Mucosa of descending colon (tissue), 3 donors: Measurements from ENCODE around the gene C1D. TPM values are rescaled to one million over a fixed set of nuclear protein-coding genes. Genes with fewer than 3 reads are reported as not detected.
A peak's percentile ranks its signal among the peaks of the same experiment; 100 is the strongest.
"Not testable (repeated sequence)": the region's sequence is repeated elsewhere in the genome, so short reads cannot be mapped to it uniquely, and the experiment has no call there.

Experiments used
- ATAC-seq: fragments of 200-7000 bp; cut with Tn5 transposase; one replicate; pipeline ENCODE4 v1.9.1; 2020; ENCODE audit warnings: mild to moderate bottlenecking, moderate library complexity
- DNase-seq, 3 donors: peaks; one replicate each; pipeline ENCODE4 v3.0.0-alpha.2; 2020
- H3K36me3 ChIP-seq: fragments of 200-600 bp; one replicate; pipeline ENCODE4 v1.8.0; 2021; ENCODE audit warnings: low read depth, mild to moderate bottlenecking
- H3K4me1 ChIP-seq: fragments of 200-600 bp; one replicate; pipeline ENCODE4 v1.8.0; 2021; ENCODE audit warnings: low read depth, mild to moderate bottlenecking
- H3K4me3 ChIP-seq: fragments of 200-600 bp; one replicate; pipeline ENCODE4 v1.8.0; 2021; ENCODE audit warnings: mild to moderate bottlenecking
- H3K9me3 ChIP-seq: fragments of 200-600 bp; one replicate; pipeline ENCODE4 v1.8.0; 2021; ENCODE audit warnings: mild to moderate bottlenecking
- intact Hi-C, 2 donors: fragments of 100-400 bp; cut with DNase I in 1 of 2; cut with micrococcal nuclease in 1 of 2; formaldehyde crosslinking; loops; one replicate each; pipeline versions ENCODE4 v1.11.0 to v1.11.1; 2022; cut with DNase I, micrococcal nuclease
- total RNA-seq, 3 donors: library from RNA; stranded (reverse); fragmentation: NEBNext Ultra II Directional in 2 of 3; extraction: Animal tissue kit (Norgen Biotek cat#: 25700) in 2 of 3; gene quantifications; one replicate each; pipeline versions ENCODE4 v1.2.1 to v1.2.4, GENCODE V29; 2021 to 2023
- TF ChIP-seq, protein P1 (sequence below): fragments of 200-600 bp; IDR thresholded peaks from one replicate; pipeline ENCODE4 v1.8.0; 2022; ENCODE audit warnings: antibody characterized with exemption, mild to moderate bottlenecking
- donor health status: DM: no; HTN: no; CAD: no; lungs with moderate emphysema.
- donor health status: DM: no; HTN: no; CAD: no.
- donor health status: DM: no; HTN: yes; CAD: no.

The C1D gene
- total RNA-seq, 3 donors from 2014 or later, result 13.2 to 18.8 (median 14.1) TPM

DNA sequence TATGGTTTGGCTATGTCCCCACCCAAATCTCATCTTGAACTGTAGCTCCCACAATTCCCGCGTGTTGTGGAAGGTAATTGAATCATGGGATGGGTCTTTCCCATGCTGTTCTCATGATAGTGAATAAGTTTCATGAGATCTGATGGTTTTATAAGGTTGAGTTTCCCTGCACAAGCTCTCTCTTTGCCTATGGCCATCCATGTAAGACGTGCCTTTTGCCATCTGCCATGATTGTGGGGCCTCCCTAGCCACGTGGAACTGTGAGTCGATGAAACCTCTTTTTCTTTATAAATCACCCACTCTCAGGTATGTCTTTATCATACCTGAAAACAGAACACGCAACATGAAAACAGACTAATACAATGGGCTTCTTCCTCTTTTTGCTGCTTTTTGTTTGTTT is 11.2 kb upstream of the C1D start:
- DNase-seq, result no peak
- Histone ChIP-seq H3K4me1 (no peaks in the 10 kb centered on the region), H3K4me3 (no peak overlapping the region), H3K9me3 (no peaks in the 10 kb centered on the region), H3K36me3 (no peaks in the 10 kb centered on the region)
- intact Hi-C loops, result no loop called here
- ATAC-seq, result no peak
- TF ChIP-seq, protein P1, sequence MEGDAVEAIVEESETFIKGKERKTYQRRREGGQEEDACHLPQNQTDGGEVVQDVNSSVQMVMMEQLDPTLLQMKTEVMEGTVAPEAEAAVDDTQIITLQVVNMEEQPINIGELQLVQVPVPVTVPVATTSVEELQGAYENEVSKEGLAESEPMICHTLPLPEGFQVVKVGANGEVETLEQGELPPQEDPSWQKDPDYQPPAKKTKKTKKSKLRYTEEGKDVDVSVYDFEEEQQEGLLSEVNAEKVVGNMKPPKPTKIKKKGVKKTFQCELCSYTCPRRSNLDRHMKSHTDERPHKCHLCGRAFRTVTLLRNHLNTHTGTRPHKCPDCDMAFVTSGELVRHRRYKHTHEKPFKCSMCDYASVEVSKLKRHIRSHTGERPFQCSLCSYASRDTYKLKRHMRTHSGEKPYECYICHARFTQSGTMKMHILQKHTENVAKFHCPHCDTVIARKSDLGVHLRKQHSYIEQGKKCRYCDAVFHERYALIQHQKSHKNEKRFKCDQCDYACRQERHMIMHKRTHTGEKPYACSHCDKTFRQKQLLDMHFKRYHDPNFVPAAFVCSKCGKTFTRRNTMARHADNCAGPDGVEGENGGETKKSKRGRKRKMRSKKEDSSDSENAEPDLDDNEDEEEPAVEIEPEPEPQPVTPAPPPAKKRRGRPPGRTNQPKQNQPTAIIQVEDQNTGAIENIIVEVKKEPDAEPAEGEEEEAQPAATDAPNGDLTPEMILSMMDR, result no peak

- H3K36me3 ChIP-seq, H3K4me3 ChIP-seq, intact Hi-C loops, H3K9me3 ChIP-seq, ATAC-seq: not testable (repeated sequence)
- peak; percentile 16 to 58 (median 46) for DNase-seq
- peaks cover 10% of the 10 kb centered on the region for H3K4me1 ChIP-seq
Measured at GRCh38 chr2:68063797-68064646, 1.2 kb upstream of the C1D start.

- intact Hi-C loops, result no loop called here
- TF ChIP-seq, protein P1, result no peak
- DNase-seq (no peak), ATAC-seq (no peak)
- peaks cover 10% of the 10 kb centered on the region for H3K4me1 ChIP-seq
- no peaks in the 10 kb centered on the region for H3K36me3 ChIP-seq
- no peak overlapping the region for H3K4me3 ChIP-seq
- no peaks in the 10 kb centered on the region for H3K9me3 ChIP-seq
Measured at GRCh38 chr2:68060652-68061051, 2.2 kb downstream of the C1D start.

DNA sequence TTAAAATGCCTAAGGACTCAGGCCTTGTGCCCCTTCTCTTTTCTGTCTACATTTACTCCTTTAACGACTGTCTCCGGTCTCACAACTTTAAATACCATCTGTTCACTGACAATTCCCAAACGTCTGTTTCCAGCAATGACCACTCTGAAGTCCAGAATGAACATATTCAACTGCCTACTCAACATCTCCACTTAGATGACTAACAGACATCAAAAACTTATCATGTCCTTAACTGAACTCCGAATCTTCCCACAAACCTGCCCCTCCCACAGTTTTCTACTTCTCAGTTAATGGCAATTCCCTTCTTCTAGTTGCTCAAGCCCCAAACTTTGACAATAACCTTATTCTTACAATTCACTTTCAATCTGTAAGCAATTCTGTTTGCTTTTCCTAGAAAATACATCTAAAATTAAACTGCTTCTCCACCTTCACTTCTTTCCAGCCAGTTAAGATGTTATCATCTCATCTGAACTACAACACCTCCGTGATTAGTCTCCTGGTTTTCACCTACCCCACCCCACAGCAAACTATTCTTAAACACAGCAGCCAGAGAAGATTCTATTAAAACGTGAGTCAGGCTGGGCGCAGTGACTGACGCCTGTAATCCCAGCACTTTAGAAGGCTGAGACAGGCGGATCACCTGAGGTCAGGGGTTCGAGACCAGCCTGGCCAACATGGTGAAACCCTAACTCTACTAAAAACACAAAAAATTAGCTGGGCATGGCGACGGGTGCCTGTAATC is 2.8 kb downstream of the C1D start:
- intact Hi-C loops, result no loop called here
- no peak overlapping the region for H3K4me3 ChIP-seq
- TF ChIP-seq, protein P1, result no peak
- H3K9me3 ChIP-seq, result no peaks in the 10 kb centered on the region
- DNase-seq (no peak), ATAC-seq (no peak)
- H3K4me1 ChIP-seq, result peaks cover 10% of the 10 kb centered on the region
- no peaks in the 10 kb centered on the region for H3K36me3 ChIP-seq

DNA sequence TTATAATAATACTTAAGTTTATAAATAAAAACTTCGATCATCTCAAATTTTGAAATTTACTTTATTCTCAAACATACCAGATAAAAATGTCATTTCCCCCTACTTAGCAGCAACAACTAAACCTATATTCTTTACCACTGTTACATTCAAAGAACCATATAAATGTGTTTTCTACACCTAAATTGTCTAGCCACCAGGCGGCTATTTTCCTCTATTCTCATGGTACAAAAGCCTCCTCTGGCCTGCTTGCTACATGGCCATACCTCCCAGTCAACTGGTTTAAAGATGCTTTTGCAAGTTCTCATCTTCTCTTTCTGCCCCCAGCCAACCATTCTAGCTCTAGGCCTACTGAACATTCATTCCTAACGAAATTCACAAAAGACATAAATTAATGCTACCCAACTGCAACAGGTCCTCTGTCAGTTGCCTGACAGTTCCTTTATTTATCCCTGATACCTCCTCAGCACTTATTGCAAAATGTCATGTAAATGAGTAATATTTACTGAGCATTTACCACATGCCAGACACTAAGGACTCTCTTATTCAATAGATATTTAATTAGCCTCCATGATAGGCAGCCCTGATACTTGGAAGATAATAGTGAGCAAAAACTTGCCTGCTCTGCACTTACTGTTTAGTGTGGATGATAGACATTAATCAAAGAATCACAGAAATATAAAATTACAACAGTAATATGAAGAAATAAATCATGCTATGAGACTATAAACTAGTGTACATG is 5.0 kb downstream of the C1D start:
- ATAC-seq (no peak), DNase-seq (no peak)
- Histone ChIP-seq H3K4me3 (no peak overlapping the region), H3K9me3 (no peaks in the 10 kb centered on the region), H3K4me1 (peaks cover 7% of the 10 kb centered on the region), H3K36me3 (no peaks in the 10 kb centered on the region)
- TF ChIP-seq, protein P1, result no peak
- intact Hi-C loops, result no loop called here
